OCI-LY7 (cell line): Measurements from ENCODE around the gene EYS.

Source experiments
- EZH2phosphoT487 ChIP-seq: fragments of 200-600 bp; sonication (generic); IDR thresholded peaks from 2 replicates; pipeline ENCODE4 v1.6.1; 2018; ENCODE audit warnings: low read depth, borderline replicate concordance, mild to moderate bottlenecking, mixed run types, antibody characterized with exemption, low read length, moderate library complexity, mixed read lengths
- TF ChIP-seq, protein P1 (sequence below): fragments of 200-600 bp; sonication (generic); conservative IDR thresholded peaks from 2 replicates; pipeline ENCODE4 v1.5.1; 2014; ENCODE audit warnings: mild to moderate bottlenecking, antibody characterized with exemption, low read length, moderate library complexity, mixed read lengths

- TF ChIP-seq EZH2phosphoT487, result no peak
- TF ChIP-seq, protein P1, sequence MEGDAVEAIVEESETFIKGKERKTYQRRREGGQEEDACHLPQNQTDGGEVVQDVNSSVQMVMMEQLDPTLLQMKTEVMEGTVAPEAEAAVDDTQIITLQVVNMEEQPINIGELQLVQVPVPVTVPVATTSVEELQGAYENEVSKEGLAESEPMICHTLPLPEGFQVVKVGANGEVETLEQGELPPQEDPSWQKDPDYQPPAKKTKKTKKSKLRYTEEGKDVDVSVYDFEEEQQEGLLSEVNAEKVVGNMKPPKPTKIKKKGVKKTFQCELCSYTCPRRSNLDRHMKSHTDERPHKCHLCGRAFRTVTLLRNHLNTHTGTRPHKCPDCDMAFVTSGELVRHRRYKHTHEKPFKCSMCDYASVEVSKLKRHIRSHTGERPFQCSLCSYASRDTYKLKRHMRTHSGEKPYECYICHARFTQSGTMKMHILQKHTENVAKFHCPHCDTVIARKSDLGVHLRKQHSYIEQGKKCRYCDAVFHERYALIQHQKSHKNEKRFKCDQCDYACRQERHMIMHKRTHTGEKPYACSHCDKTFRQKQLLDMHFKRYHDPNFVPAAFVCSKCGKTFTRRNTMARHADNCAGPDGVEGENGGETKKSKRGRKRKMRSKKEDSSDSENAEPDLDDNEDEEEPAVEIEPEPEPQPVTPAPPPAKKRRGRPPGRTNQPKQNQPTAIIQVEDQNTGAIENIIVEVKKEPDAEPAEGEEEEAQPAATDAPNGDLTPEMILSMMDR, result no peak
These were observed 1405.5 kb downstream of the EYS start for GRCh38 chr6:64301307-64302236.
